GM21447 (cell line): ENCODE results near the gene IRX4.

Experiments
- ATAC-seq: cut with Tn5 transposase; IDR thresholded peaks from one replicate; pipeline ENCODE4 v1.9.1; 2021; ENCODE audit not compliant: unreplicated experiment

The IRX4 gene

DNA sequence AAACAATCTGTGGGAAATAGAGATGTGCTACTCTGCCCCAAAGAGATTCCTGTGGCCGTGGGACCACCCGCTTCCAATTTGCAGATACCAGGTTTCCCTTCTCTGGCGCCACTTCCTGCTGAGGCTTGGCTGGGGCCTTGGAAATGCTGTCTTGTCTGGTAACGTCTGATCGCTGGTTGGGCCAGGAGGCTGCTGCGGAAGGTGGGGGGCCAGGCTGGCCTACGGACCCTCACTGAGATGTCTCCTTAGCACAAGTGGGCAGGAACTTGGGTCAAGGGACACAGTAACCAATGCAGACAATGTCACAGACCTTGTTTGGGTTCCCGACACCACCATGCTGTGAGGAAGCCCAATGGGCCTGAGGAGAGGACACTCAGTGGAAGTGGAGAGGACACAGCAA, 31.7 kb upstream of the IRX4 start:
- ATAC-seq, result no peak

- no peak for ATAC-seq
Observed at GRCh38 chr5:1913578-1913977, 30.9 kb upstream of the IRX4 start.

- ATAC-seq, result no peak
Observed at GRCh38 chr5:1912951-1913565, 30.3 kb upstream of the IRX4 start.

DNA sequence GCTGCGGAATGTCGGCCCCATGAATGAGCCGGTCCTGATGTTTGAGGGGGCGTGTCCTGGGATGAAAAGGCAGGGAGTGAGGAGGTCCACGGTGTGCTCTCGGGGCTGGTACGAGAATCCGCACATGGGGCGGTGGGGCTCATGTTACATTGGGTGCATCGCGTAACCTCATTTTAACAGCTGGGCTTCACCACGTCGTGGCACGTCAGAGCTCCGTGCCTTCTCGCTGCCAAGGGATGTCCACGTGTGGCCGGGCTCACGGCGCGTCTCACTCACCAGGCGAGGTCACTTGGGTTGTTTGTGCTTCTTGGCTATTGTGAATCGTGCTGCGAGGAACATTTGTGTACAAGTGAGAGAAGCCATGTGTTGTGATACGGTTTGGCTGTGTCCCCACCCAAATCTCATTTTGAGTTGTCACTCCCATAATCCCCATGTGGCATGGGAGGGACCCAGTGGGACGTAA, 29.1 kb upstream of the IRX4 start:
- ATAC-seq, result no peak

GRCh38 chr5:1910861-1911772, 28.4 kb upstream of the IRX4 start:
- ATAC-seq, result no peak

DNA sequence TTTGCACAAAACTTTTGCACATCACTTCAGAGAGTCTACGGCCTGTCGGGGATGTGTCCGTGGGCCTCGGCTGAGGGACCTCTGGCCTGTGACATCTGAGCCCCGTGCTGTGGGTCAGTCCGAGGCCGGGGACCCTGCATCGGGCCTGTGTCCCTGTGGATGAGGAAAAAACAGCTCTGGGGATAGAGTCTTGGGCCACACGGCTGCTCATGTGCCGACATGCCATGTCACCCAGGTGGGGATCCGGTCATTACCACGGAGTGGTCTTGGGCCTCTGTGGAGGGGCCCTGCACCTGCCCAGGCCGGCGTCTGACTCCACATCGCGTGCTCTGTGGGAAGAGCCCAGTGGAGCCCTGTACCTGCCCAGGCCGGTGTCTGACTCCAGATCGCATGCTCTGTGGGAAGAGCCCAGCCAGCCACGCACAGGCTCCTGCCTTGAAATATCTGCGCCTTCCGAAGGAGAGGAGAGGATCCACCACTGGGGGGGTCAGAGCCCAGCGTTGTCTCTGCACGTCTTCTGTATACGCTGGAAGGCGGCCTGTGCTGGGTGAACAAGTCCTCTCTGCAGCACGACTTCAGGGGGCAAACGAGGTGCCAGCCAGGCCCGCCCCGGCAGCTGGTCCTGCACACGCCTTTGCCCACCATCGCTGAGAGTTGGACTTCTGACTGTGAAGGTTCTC, 27.5 kb upstream of the IRX4 start:
- no peak for ATAC-seq

DNA sequence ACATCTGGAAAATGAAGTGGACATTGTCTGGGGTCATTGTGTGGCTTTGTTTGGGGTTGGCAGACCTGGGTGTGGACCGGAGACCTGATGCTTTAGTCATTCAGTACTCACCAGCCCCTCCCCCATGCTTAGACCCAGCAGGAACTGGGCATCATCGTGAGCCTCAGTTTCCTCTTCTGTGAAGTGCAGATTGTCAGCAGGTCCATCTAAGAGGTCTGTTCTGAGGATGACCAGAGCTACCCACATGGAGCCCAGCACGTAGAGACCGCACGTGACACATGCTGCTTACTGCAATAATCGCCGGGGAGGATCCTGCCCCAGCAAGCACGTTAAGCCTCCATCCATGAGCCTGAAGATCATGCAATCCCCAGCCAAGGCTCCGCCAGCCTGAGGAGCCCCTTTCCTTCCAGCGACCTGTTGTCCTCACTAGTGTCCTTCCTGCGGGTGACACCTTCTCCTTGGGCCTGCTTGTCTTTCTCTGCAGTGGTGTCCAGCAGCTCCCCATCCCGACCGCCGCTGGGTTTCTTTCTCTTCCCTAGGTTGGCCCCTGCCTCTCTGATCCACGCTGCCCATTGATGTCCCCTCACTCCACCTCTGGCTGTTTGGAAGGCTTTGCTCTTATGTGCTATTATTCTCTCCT, 26.7 kb upstream of the IRX4 start:
- ATAC-seq, result no peak

- no peak for ATAC-seq
Observed at GRCh38 chr5:1908931-1909330, 26.2 kb upstream of the IRX4 start.

- ATAC-seq, result no peak
Observed at GRCh38 chr5:1907616-1908015, 24.9 kb upstream of the IRX4 start.

- no peak for ATAC-seq
Observed at GRCh38 chr5:1905108-1905507, 22.4 kb upstream of the IRX4 start.

GRCh38 chr5:1901983-1902382, 19.3 kb upstream of the IRX4 start:
- ATAC-seq, result no peak

GRCh38 chr5:1901061-1901460, 18.3 kb upstream of the IRX4 start:
- no peak for ATAC-seq

DNA sequence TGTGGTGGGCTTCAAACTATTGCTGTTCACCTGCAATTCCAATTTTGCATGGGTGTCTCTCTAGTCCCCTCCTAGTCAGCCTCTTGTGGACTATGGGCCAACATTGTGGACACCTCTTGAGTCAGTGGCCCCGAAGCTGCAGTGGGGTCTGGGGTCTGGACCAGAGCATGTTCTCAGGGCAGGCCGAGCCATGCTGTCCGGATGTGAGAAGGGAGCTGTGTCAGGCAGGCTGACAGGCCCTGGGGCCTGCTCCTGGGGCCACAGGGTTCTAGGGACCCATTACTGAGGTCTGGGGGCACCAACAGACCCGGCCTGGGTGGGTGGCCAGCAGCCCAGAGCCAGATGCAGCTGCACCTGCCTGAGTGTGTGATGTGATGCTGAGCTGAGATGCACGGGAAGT, 16.5 kb upstream of the IRX4 start:
- no peak for ATAC-seq

DNA sequence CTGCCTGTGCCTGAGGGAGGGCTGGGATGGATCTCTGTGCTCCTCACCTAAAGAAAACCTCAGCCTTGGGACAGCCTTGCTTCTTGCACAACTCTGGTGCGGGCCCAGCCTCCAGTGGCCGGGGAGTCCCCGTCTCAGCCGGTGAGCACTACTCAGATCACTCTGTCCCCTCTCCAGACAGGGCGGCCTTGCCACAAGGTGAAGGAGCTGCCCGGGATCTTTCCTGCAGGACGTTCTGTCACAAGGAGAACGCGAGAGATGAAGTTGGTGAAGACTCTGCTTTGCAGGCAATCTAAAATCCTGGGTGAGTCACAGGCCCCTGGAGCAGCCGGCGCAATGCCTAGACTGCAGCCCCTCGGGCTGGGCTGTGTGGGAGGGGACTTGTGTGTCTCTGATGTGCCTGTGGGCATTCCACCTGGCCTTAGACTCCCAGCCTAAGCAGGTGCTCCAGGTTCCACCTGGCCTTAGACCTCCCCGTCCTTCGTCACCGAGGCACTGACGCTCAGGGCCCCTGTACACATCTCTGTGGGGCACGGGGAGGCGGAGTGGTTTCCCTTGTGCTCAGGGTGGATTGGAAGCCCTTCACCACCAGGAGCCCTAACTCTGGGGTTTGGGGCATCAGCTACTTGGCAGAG, 15.2 kb upstream of the IRX4 start:
- ATAC-seq, result no peak

DNA sequence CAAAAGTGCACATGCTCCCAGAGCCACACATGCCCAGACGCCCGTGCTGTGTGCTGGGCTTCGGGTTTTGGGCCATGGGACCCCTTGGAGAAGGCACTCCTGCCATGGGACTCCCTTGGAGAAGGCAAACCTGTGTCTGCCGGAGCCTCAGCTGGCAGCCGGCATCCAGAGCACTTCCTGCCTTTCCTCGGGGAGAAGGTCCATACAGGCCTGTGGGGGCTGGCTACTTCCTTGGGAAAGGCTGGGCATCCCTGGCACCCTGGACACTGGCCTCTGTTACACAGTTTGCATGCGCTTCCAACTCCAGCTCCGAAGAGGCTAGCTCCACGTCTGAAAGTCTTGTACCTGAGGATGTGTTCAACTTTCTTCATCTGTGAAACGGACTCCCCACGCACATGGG, 14.7 kb upstream of the IRX4 start:
- ATAC-seq, result no peak

DNA sequence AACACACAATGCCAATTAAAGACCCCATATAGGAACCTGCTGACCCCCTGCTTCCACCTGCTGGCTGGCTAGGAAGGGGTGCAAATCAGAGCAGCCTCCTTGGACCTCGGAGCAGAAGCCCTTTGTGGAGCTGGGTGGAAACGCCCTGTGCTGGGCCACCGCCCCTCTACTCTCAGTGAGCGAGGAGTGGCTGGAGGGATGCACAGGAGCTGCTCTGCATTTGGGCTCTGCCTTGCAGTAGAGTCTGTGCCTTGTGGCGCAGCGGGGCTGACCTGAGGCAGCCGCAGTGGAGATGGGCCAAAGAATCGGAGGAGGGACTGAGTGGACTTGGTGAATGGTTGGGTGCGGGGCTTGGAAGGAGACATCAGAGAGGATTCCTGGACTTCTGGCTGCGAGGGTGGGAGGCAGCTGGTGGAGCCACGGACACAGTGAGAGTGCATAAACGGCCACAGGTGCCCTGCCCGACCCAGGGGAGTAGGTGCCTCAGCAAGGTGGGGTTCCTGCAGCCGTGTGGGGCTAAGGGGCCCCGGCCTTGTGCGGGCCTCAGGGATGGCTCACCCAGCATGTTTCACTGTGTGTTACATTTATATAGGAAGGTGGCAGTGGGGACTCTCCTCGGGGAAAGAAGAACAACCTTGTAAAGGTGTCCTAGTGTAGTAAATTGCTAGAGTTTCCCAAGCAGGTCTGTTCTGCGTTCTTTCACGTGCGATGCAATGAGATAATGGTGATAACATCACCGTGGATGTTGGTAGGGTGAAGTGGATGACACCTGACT, 14.1 kb upstream of the IRX4 start:
- no peak for ATAC-seq

DNA sequence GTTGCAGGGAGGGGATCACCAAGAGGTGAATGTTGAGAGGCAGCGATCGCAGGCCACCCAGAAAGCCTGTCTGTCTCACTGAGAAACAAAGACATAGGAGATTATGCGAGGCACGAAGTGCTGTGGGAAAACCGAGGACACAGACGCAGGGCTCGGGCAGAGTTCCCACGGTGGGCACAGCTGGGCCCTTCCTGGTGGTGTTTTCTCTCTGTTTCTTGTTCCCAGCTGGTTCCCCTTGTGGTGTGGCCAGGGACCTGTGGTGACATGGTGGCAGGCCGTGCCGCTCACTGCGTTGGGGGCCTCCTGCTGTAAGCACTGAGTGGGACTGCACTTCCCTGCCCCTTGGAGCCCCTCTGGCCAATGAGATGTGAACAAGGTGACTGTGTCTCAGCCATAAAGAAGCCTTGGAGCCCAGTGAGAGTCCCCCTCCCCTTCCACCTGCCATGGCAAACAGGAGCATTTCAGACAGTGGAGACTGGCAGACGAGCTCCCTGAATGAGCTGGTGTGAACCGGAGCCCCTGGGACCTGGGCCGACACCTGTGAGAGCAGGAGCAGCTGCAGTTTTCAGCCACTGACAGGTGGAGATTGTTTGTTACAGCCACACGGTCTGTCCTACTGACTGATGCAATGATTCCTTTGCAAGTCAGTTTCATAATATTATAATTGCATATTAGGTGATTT, 13.2 kb upstream of the IRX4 start:
- ATAC-seq, result no peak

DNA sequence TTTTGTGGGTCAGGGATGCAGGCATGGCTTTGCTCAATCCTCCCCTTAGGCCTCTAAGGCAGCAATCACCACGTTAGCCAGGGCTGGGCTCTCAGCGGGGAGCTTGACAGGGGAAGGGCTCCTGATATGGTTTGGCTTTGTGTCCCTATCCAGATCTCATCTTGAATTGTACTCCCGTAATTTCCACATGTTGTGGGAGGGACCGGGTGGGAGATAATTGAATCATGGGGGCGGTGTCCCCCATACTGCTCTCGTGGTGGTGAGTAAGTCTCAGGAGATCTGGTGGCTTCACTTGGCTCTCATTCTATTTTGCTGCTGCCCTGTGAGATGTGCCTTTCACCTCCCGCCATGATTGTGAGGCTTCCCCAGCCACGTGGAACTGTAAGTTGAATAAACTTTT, 11.5 kb upstream of the IRX4 start:
- ATAC-seq, result no peak

DNA sequence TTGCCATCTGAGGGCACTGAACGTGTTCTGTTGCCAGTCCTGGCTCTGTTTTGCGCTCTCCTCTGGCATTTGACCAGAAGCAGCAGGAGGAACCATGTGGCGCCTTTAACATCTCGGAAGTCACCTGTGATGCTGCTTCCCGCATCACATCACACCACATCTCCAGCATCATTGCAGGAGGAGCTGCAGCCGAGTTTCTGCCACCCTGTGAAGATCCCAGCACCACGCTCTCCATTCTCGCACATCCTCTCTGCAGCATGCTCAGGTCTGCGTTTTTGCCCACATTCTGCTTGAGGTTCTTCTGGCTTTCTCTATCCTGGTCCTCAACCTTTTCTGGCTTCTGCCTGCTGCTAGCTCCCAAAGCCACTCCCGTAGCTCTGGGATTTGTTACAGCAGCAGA, 11.0 kb upstream of the IRX4 start:
- no peak for ATAC-seq
